Neural cell (in vitro differentiated cells): ENCODE measurements around the gene STARD7. TPM values are rescaled to one million over a fixed set of nuclear protein-coding genes. Genes with fewer than 3 reads are reported as not detected.

ENCODE experiments used
- H2AFZ ChIP-seq: fragments of 200-600, 300-800 bp; sonication (generic), shearing (Covaris generic); 2 replicates; pipeline ENCODE4 v1.6.0; 2014; ENCODE audit warnings: low read depth, mild to moderate bottlenecking, antibody characterized with exemption, low read length, moderate library complexity
- H3F3A ChIP-seq: fragments of 200-600 bp; shearing (Covaris generic); 2 replicates; pipeline ENCODE4 v1.6.1; 2016; ENCODE audit warnings: mild to moderate bottlenecking, moderate library complexity, mixed read lengths, antibody characterized with exemption, low read length; ENCODE audit not compliant: insufficient read depth, poor library complexity, severe bottlenecking
- H3K27ac ChIP-seq: fragments of 200-600, 300-800 bp; sonication (generic), shearing (Covaris generic); 2 replicates; pipeline ENCODE4 v1.5.1; 2014; ENCODE audit warnings: mild to moderate bottlenecking, low read length, moderate library complexity
- H3K27me3 ChIP-seq: fragments of 300-800, 200-600 bp; sonication (generic), shearing (Covaris generic); 2 replicates; pipeline ENCODE4 v1.6.0; 2014; ENCODE audit warnings: mild to moderate bottlenecking, low read depth, low read length, moderate library complexity; ENCODE audit not compliant: insufficient read depth
- H3K36me3 ChIP-seq: fragments of 300-800, 200-600 bp; sonication (generic), shearing (Covaris generic); 2 replicates; pipeline ENCODE4 v1.5.1; 2014; ENCODE audit warnings: mild to moderate bottlenecking, antibody characterized with exemption, low read length, moderate library complexity; ENCODE audit not compliant: insufficient read depth
- H3K4me2 ChIP-seq: fragments of 300-800, 200-600 bp; sonication (generic), shearing (Covaris generic); 2 replicates; pipeline ENCODE4 v1.6.0; 2014; ENCODE audit warnings: mild to moderate bottlenecking, low read length
- H3K4me3 ChIP-seq: fragments of 300-800, 200-600 bp; sonication (generic), shearing (Covaris generic); 2 replicates; pipeline ENCODE4 v1.5.1; 2014; ENCODE audit warnings: mild to moderate bottlenecking, low read length, moderate library complexity
- H3K79me2 ChIP-seq: fragments of 200-600 bp; shearing (Covaris generic); replicated peaks from 2 replicates; pipeline ENCODE4 v1.6.0; 2014; ENCODE audit warnings: mild to moderate bottlenecking, low read length, moderate library complexity; ENCODE audit not compliant: insufficient read depth
- H3K9ac ChIP-seq: fragments of 300-800, 200-600 bp; sonication (generic), shearing (Covaris generic); 2 replicates; pipeline ENCODE4 v1.6.1; 2016; ENCODE audit warnings: mild to moderate bottlenecking, low read length, mixed read lengths
- H3K9me2 ChIP-seq: fragments of 200-600 bp; shearing (Covaris generic); 2 replicates; pipeline ENCODE4 v1.6.1; 2016; ENCODE audit warnings: mild to moderate bottlenecking, low read length, mixed read lengths; ENCODE audit not compliant: insufficient read depth
- H3K9me3 ChIP-seq: fragments of 200-600, 300-800 bp; sonication (generic), shearing (Covaris generic); 2 replicates; pipeline ENCODE4 v1.6.1; 2016; ENCODE audit warnings: mild to moderate bottlenecking, mixed run types, low read length, moderate library complexity, mixed read lengths
- H4K20me1 ChIP-seq: fragments of 200-600 bp; shearing (Covaris generic); 2 replicates; pipeline ENCODE4 v1.6.1; 2016; ENCODE audit warnings: mild to moderate bottlenecking, mixed run types; ENCODE audit not compliant: insufficient read depth
- EP300 ChIP-seq: fragments of 450-650 bp; conservative IDR thresholded peaks from 2 replicates; pipeline ENCODE4 v1.6.1; 2014; ENCODE audit warnings: antibody characterized with exemption, mild to moderate bottlenecking, moderate library complexity; ENCODE audit not compliant: poor library complexity, severe bottlenecking
- EZH2 ChIP-seq: fragments of 200-600, 300-800 bp; shearing (Covaris generic), sonication (generic); IDR thresholded peaks from 2 replicates; pipeline ENCODE4 v1.6.1; 2014; ENCODE audit warnings: antibody characterized with exemption, low read length, borderline replicate concordance, mild to moderate bottlenecking; ENCODE audit not compliant: insufficient read depth, poor library complexity, severe bottlenecking
- MXI1 ChIP-seq: fragments of 450-650 bp; conservative IDR thresholded peaks from 2 replicates; pipeline ENCODE4 v1.6.1; 2014; ENCODE audit warnings: antibody characterized with exemption, mild to moderate bottlenecking; ENCODE audit not compliant: poor library complexity, severe bottlenecking
- POLR2AphosphoS5 ChIP-seq: IDR thresholded peaks from 2 replicates; pipeline ENCODE4 v1.6.1; 2012
- RAD21 ChIP-seq: fragments of 450-650 bp; conservative IDR thresholded peaks from 2 replicates; pipeline ENCODE4 v1.6.1; 2014; ENCODE audit warnings: antibody characterized with exemption, mild to moderate bottlenecking, moderate library complexity
- REST ChIP-seq: IDR thresholded peaks from 2 replicates; pipeline ENCODE4 v1.6.1; 2012; ENCODE audit warnings: borderline replicate concordance
- SMC3 ChIP-seq: fragments of 450-650 bp; conservative IDR thresholded peaks from 2 replicates; pipeline ENCODE4 v1.6.1; 2014; ENCODE audit warnings: antibody characterized with exemption, mild to moderate bottlenecking, moderate library complexity; ENCODE audit not compliant: poor library complexity
- TAF1 ChIP-seq: IDR thresholded peaks from 2 replicates; pipeline ENCODE4 v1.6.1; 2012; ENCODE audit warnings: low read depth
- polyA plus RNA-seq: library from polyadenylated mRNA; depleted of rRNA; stranded (reverse); fragments of >200 nt; gene quantifications from 2 replicates; pipeline ENCODE4 v1.2.3, GENCODE V29; 2014
- TF ChIP-seq, protein P1 (sequence below): fragments of 450-650 bp; IDR thresholded peaks from 2 replicates; pipeline ENCODE4 v1.5.1; 2014; ENCODE audit warnings: antibody characterized with exemption, mild to moderate bottlenecking, moderate library complexity; ENCODE audit not compliant: poor library complexity, severe bottlenecking

Gene STARD7
- polyA plus RNA-seq, 1 donor from 2014 or later = 155 TPM

- Histone ChIP-seq H3K9ac (no peak overlapping the region), H4K20me1 (no peaks in the 10 kb centered on the region), H3K4me3 (no peak overlapping the region), H3K9me2 (no peaks in the 10 kb centered on the region), H3K79me2 (no peaks in the 10 kb centered on the region), H3K27me3 (peaks cover 19% of the 10 kb centered on the region), H3K27ac (no peak overlapping the region), H2AFZ (no peak overlapping the region), H3K9me3 (no peaks in the 10 kb centered on the region), H3F3A (no peaks in the 10 kb centered on the region), H3K4me2 (no peak overlapping the region), H3K36me3 (no peaks in the 10 kb centered on the region)
- TF ChIP-seq SMC3 (no peak), POLR2AphosphoS5 (no peak), EP300 (no peak), REST (no peak), TAF1 (no peak), EZH2 (no peak), RAD21 (no peak), MXI1 (no peak)
- TF ChIP-seq, protein P1, sequence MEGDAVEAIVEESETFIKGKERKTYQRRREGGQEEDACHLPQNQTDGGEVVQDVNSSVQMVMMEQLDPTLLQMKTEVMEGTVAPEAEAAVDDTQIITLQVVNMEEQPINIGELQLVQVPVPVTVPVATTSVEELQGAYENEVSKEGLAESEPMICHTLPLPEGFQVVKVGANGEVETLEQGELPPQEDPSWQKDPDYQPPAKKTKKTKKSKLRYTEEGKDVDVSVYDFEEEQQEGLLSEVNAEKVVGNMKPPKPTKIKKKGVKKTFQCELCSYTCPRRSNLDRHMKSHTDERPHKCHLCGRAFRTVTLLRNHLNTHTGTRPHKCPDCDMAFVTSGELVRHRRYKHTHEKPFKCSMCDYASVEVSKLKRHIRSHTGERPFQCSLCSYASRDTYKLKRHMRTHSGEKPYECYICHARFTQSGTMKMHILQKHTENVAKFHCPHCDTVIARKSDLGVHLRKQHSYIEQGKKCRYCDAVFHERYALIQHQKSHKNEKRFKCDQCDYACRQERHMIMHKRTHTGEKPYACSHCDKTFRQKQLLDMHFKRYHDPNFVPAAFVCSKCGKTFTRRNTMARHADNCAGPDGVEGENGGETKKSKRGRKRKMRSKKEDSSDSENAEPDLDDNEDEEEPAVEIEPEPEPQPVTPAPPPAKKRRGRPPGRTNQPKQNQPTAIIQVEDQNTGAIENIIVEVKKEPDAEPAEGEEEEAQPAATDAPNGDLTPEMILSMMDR = no peak
These were observed 58.5 kb downstream of the STARD7 start for GRCh38 chr2:96150007-96150640.

- Histone ChIP-seq H4K20me1 (no peaks in the 10 kb centered on the region), H3K4me2 (no peak overlapping the region), H2AFZ (peak overlapping the region; percentile 21), H3K79me2 (no peaks in the 10 kb centered on the region), H3K9me3 (no peaks in the 10 kb centered on the region), H3K9me2 (no peaks in the 10 kb centered on the region), H3K36me3 (no peaks in the 10 kb centered on the region), H3F3A (no peaks in the 10 kb centered on the region), H3K27me3 (peaks cover 31% of the 10 kb centered on the region), H3K27ac (peak overlapping the region; percentile 49), H3K9ac (peak overlapping the region; percentile 53), H3K4me3 (peak overlapping the region; percentile 43)
- TF ChIP-seq EP300 = no peak
- no peak for TF ChIP-seq TAF1
- TF ChIP-seq EZH2 = no peak
- TF ChIP-seq, protein P1 = no peak
- no peak for TF ChIP-seq POLR2AphosphoS5
- TF ChIP-seq REST = no peak
- TF ChIP-seq RAD21 = no peak
- no peak for TF ChIP-seq MXI1
- TF ChIP-seq SMC3 = no peak
These were observed 60.0 kb downstream of the STARD7 start for GRCh38 chr2:96148410-96149217.
